ENCODE results near the gene STYX. TPM values are rescaled to one million over a fixed set of nuclear protein-coding genes. Genes with fewer than 3 reads are reported as not detected.

STYX gene
- total and polyA plus RNA-seq, 7 experiments from 2014 or later: 17.2 to 45.3 (median 29.2) TPM

DNA sequence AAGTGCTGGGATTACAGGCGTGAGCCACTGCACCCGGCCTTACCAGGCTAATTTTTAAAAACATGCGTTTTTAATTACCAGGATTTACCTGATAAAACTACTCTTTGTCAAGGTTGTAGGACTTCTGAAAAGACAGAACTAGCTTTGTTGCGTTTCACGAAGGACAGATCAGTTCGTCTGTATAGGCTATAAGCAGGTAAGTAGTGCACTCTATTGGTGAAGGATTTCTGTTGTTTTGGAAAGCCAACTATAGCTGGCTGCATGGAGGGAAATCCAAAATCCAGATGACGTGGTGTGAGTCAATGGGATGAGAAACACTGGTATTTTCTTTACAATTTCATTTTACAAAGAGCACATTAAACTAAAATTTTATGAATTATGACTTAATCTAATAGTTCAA is 46.9 kb downstream of the STYX start:
- Histone ChIP-seq H3K4me3 (ENCODE audit: low read length) (no peak overlapping the region), H3K36me3 (ENCODE audit: control insufficient read depth in 2 of 3, insufficient read depth in 3 of 3, low read length in 3 of 3) (peaks cover 0 to 24% (median 13%) of the 10 kb centered on the region in 3 experiments), H3K4me1 (ENCODE audit: control insufficient read depth in 2 of 2, insufficient read depth in 2 of 2, low read length in 2 of 2) (no peaks in the 10 kb centered on the region), H3K27ac (ENCODE audit: low read depth, low read length) (no peak overlapping the region), H3K27me3 (ENCODE audit: control insufficient read depth in 2 of 2, insufficient read depth in 2 of 2, low read length in 2 of 2) (no peaks in the 10 kb centered on the region), H3K9me3 (ENCODE audit: control insufficient read depth in 2 of 3, low read length in 3 of 3) (no peaks in the 10 kb centered on the region)
- H3K4me3 Mint-ChIP-seq: no peak overlapping the region
- H3K27ac Mint-ChIP-seq: peak overlapping the region in 4 of 9 donors; percentile 13 to 59 (median 30)
- no peaks in the 10 kb centered on the region for H3K9me3 Mint-ChIP-seq
- ATAC-seq (no peak), DNase-seq (peak in 3 of 9 donors; percentile 35 to 39 (median 36))
- intact Hi-C loops (cut with micrococcal nuclease): loop anchor here in 1 of 2 donors (1.0 to 5.0 kb wide), 6 partner anchors 13 to 478 kb away; partner anchors contain the start of genes GPR137C and TXNDC16
- ChIA-PET CTCF (interaction anchor here (0.6 to 1.4 kb wide), 4 partner anchors 54 to 489 kb away, joined by 3 to 5 read pairs (median 3); partner anchors contain the start of genes GPR137C and TXNDC16), POLR2A (interaction anchor here (0.6 to 1.1 kb wide), 2 partner anchors 10 to 82 kb away, joined by 4 read pairs; partner anchors contain the start of gene ERO1A)
- peaks cover 0 to 12% (median 11%) of the 10 kb centered on the region in 5 donors for H3K36me3 Mint-ChIP-seq
- H3K4me1 Mint-ChIP-seq: peaks cover 0 to 11% (median 0%) of the 10 kb centered on the region in 7 donors
- no peaks in the 10 kb centered on the region for H3K27me3 Mint-ChIP-seq

DNA sequence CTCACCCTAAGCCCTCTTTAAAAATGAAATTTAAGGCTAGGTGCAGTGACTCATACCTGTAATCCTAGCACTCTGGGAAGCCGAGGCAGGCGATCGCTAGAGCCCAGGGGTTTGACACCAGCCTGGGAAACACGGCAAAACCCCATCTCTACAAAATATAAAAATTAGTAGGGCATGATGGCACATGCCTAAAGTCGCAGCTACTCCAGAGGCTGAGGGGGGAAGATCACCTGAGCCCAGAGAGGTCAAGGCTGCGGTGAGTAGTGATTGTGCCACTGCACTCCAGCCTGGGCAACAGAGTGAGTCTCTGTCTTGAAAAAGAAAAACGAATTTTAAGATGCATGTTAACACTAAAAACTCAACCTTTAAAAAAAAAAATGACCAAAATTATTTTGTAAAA is 48.7 kb downstream of the STYX start:
- Histone ChIP-seq H3K27ac (ENCODE audit: low read depth, low read length) (no peak overlapping the region), H3K4me3 (ENCODE audit: low read length) (no peak overlapping the region), H3K4me1 (ENCODE audit: control insufficient read depth in 2 of 2, insufficient read depth in 2 of 2, low read length in 2 of 2) (no peaks in the 10 kb centered on the region), H3K27me3 (ENCODE audit: control insufficient read depth in 2 of 2, insufficient read depth in 2 of 2, low read length in 2 of 2) (no peaks in the 10 kb centered on the region), H3K9me3 (ENCODE audit: control insufficient read depth in 2 of 3, low read length in 3 of 3) (no peaks in the 10 kb centered on the region), H3K36me3 (ENCODE audit: control insufficient read depth in 2 of 3, insufficient read depth in 3 of 3, low read length in 3 of 3) (peaks cover 0 to 17% (median 11%) of the 10 kb centered on the region in 3 experiments)
- ChIA-PET CTCF (no interaction called here), POLR2A (interaction anchor here (0.6 to 0.8 kb wide), 2 partner anchors 33 to 223 kb away, joined by 3 read pairs; no protein-coding TSS in a partner anchor)
- no peak for DNase-seq
- no peak for ATAC-seq
- Mint-ChIP-seq H3K4me1 (peaks cover 0 to 11% (median 0%) of the 10 kb centered on the region in 7 donors), H3K27ac (peak overlapping the region in 2 of 9 donors; percentile 5 to 12), H3K36me3 (peaks cover 0 to 7% (median 4%) of the 10 kb centered on the region in 5 donors), H3K9me3 (no peaks in the 10 kb centered on the region), H3K4me3 (no peak overlapping the region), H3K27me3 (no peaks in the 10 kb centered on the region)
- intact Hi-C loops (cut with micrococcal nuclease): loop anchor here in 1 of 2 donors (5.0 kb wide), 3 partner anchors 101 to 246 kb away; partner anchors contain the start of genes GPR137C and TXNDC16

DNA sequence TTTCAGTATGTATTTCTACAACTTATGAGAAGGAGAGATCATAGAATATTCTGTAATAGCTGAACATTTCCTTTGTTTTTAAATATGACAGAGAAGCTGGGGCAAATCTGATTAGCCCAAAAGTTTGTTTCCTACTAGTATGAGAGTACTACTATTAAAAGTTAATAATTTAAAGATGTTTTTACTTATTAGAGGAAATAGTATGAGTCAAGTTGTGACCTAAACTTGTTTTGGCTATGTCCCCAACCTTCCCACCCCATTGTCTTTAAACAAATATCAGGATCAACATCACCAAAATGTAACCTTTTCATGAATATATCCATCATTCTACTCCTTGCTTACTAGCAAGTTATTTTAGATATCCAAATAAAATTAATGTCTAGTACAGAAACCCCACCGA is 50.9 kb downstream of the STYX start:
- Histone ChIP-seq H3K4me1 (ENCODE audit: control insufficient read depth in 2 of 2, insufficient read depth in 2 of 2, low read length in 2 of 2) (no peaks in the 10 kb centered on the region), H3K4me3 (ENCODE audit: low read length) (no peak overlapping the region), H3K27ac (ENCODE audit: low read depth, low read length) (no peak overlapping the region), H3K9me3 (ENCODE audit: control insufficient read depth in 2 of 3, low read length in 3 of 3) (no peaks in the 10 kb centered on the region), H3K27me3 (ENCODE audit: control insufficient read depth in 2 of 2, insufficient read depth in 2 of 2, low read length in 2 of 2) (no peaks in the 10 kb centered on the region), H3K36me3 (ENCODE audit: control insufficient read depth in 2 of 3, insufficient read depth in 3 of 3, low read length in 3 of 3) (peaks cover 0 to 7% (median 5%) of the 10 kb centered on the region in 3 experiments)
- DNase-seq (no peak), ATAC-seq (no peak)
- peak overlapping the region in 7 of 9 donors; percentile 39 to 79 (median 62) for H3K27ac Mint-ChIP-seq
- intact Hi-C loops (cut with micrococcal nuclease): no loop called here
- no peak overlapping the region for H3K4me3 Mint-ChIP-seq
- H3K9me3 Mint-ChIP-seq: no peaks in the 10 kb centered on the region
- H3K4me1 Mint-ChIP-seq: peaks cover 0 to 6% (median 0%) of the 10 kb centered on the region in 7 donors
- no peaks in the 10 kb centered on the region for H3K27me3 Mint-ChIP-seq
- ChIA-PET POLR2A (no interaction called here), CTCF (no interaction called here)
- peaks cover 0 to 4% (median 0%) of the 10 kb centered on the region in 5 donors for H3K36me3 Mint-ChIP-seq

DNA sequence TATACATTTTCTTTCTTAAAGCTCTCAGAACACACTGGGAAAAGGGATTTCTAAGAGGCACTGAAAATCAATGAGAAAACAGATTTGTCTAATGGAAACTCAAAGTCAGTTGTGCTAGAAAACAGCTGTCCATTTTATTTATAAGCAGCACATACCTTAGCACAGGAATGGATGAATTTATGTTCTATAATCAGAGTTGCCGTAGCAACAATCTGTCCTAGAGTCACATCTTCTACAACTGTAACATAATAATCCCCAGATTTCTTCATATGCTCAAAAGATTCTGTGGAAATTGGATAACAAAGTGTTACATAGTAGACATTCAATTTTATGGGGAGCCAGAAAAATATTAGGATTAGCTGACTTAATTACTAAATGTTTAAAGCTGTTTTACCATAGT is 51.7 kb downstream of the STYX start:
- Histone ChIP-seq H3K4me1 (ENCODE audit: control insufficient read depth in 2 of 2, insufficient read depth in 2 of 2, low read length in 2 of 2) (no peaks in the 10 kb centered on the region), H3K9me3 (ENCODE audit: control insufficient read depth in 2 of 3, low read length in 3 of 3) (no peaks in the 10 kb centered on the region), H3K4me3 (ENCODE audit: low read length) (no peak overlapping the region), H3K27ac (ENCODE audit: low read depth, low read length) (no peak overlapping the region), H3K36me3 (ENCODE audit: control insufficient read depth in 2 of 3, insufficient read depth in 3 of 3, low read length in 3 of 3) (peaks cover 0 to 7% (median 5%) of the 10 kb centered on the region in 3 experiments), H3K27me3 (ENCODE audit: control insufficient read depth in 2 of 2, insufficient read depth in 2 of 2, low read length in 2 of 2) (no peaks in the 10 kb centered on the region)
- ATAC-seq (no peak), DNase-seq (no peak)
- Mint-ChIP-seq H3K4me1 (peaks cover 0 to 6% (median 0%) of the 10 kb centered on the region in 7 donors), H3K27me3 (no peaks in the 10 kb centered on the region), H3K27ac (no peak overlapping the region), H3K36me3 (peaks cover 0 to 4% (median 4%) of the 10 kb centered on the region in 5 donors), H3K4me3 (no peak overlapping the region), H3K9me3 (no peaks in the 10 kb centered on the region)
- ChIA-PET CTCF (interaction anchor here (1.0 kb wide), 2 partner anchors 9 to 66 kb away, joined by 3 to 4 read pairs; no protein-coding TSS in a partner anchor), POLR2A (interaction anchor here (0.6 kb wide), 1 partner anchor 285 kb away, joined by 3 read pairs; no protein-coding TSS in a partner anchor)
- intact Hi-C loops (cut with micrococcal nuclease): no loop called here

DNA sequence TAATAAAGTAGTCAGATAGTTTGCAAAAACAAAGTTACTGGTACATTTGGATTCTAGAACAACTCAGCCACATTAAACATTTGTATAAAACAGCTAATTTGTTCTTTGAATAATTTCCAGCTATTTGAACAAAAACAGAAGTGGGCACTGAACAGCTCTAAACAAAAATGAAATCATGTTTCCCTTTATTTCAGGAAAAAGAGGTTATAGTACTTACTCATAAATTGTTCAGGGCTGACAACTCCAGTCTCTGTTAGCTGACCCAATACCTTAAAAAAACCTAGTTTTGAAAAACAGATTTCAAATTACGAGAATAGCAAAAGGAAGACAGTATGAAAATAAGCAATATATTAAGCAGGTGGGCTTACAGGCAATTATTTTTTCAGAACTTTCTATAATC is 53.2 kb downstream of the STYX start:
- Histone ChIP-seq H3K9me3 (ENCODE audit: control insufficient read depth in 2 of 3, low read length in 3 of 3) (no peaks in the 10 kb centered on the region), H3K4me3 (ENCODE audit: low read length) (no peak overlapping the region), H3K27ac (ENCODE audit: low read depth, low read length) (no peak overlapping the region), H3K27me3 (ENCODE audit: control insufficient read depth in 2 of 2, insufficient read depth in 2 of 2, low read length in 2 of 2) (no peaks in the 10 kb centered on the region), H3K36me3 (ENCODE audit: control insufficient read depth in 2 of 3, insufficient read depth in 3 of 3, low read length in 3 of 3) (peaks cover 0 to 7% (median 5%) of the 10 kb centered on the region in 3 experiments), H3K4me1 (ENCODE audit: control insufficient read depth in 2 of 2, insufficient read depth in 2 of 2, low read length in 2 of 2) (no peaks in the 10 kb centered on the region)
- CTCF ChIA-PET: interaction anchor here (0.6 kb wide), 1 partner anchor 17 kb away, joined by 3 read pairs; no protein-coding TSS in a partner anchor
- Mint-ChIP-seq H3K36me3 (peaks cover 0 to 4% (median under 1%) of the 10 kb centered on the region in 5 donors), H3K4me3 (no peak overlapping the region), H3K4me1 (peaks cover 1 to 13% (median 10%) of the 10 kb centered on the region in 7 donors), H3K27me3 (no peaks in the 10 kb centered on the region), H3K9me3 (no peaks in the 10 kb centered on the region), H3K27ac (peak overlapping the region in 4 of 9 donors; percentile 15 to 51 (median 38))
- DNase-seq (no peak), ATAC-seq (no peak)
- intact Hi-C loops (cut with micrococcal nuclease): no loop called here
- POLR2A ChIA-PET: no interaction called here

DNA sequence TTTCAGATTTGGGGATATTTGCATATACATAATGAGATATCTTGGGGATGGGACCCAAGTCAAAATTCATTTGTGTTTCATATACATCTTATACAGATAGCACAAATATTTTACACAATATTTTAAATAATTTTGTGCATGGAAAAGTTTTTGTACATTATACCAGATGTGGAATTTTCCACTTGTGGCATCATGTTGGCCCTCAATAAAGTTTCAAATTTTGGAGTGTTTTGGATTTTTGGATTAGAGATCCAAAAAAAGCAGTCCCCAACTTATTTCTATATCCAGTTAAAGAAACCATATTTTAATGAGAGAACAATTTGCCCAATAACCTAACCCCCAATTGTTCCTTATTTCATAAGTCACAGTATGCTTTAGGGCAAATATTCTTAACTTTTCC is 56.9 kb downstream of the STYX start:
- Mint-ChIP-seq H3K4me1 (peaks cover 18 to 41% (median 37%) of the 10 kb centered on the region in 7 donors), H3K27me3 (no peaks in the 10 kb centered on the region), H3K36me3 (peaks cover 0 to 4% (median 0%) of the 10 kb centered on the region in 5 donors), H3K9me3 (no peaks in the 10 kb centered on the region), H3K27ac (peak overlapping the region in 2 of 9 donors; percentile 16 to 25), H3K4me3 (no peak overlapping the region)
- CTCF ChIA-PET: no interaction called here
- POLR2A ChIA-PET: interaction anchor here (1.0 kb wide), 1 partner anchor 57 kb away, joined by 3 read pairs; the partner anchor contains the start of gene STYX
- H3K4me1 ChIP-seq (ENCODE audit: control insufficient read depth in 2 of 2, insufficient read depth in 2 of 2, low read length in 2 of 2): peaks cover 13 to 14% of the 10 kb centered on the region in 2 donors
- no peak for ATAC-seq
- H3K36me3 ChIP-seq (ENCODE audit: control insufficient read depth in 2 of 3, insufficient read depth in 3 of 3, low read length in 3 of 3): no peaks in the 10 kb centered on the region
- H3K27ac ChIP-seq (ENCODE audit: low read depth, low read length): no peak overlapping the region
- no peak overlapping the region for H3K4me3 ChIP-seq (ENCODE audit: low read length)
- intact Hi-C loops (cut with micrococcal nuclease): loop anchor here in 1 of 2 donors (5.0 kb wide), 1 partner anchor 45 kb away; no protein-coding TSS in a partner anchor
- no peak for DNase-seq
- H3K9me3 ChIP-seq (ENCODE audit: control insufficient read depth in 2 of 3, low read length in 3 of 3): no peaks in the 10 kb centered on the region
- no peaks in the 10 kb centered on the region for H3K27me3 ChIP-seq (ENCODE audit: control insufficient read depth in 2 of 2, insufficient read depth in 2 of 2, low read length in 2 of 2)

Measured in naive thymus-derived CD4-positive, alpha-beta T cell (primary cell).